Loucy (cell line): ENCODE data around the gene L3HYPDH.

Experiments used
- EZH2phosphoT487 ChIP-seq: fragments of 200-600 bp; IDR thresholded peaks from 2 replicates; pipeline ENCODE4 v1.6.1; 2018; ENCODE audit warnings: antibody characterized with exemption, mild to moderate bottlenecking, moderate library complexity, borderline replicate concordance
- TF ChIP-seq, protein P1 (sequence below): fragments of 200-600 bp; sonication (generic); conservative IDR thresholded peaks from 2 replicates; pipeline ENCODE4 v1.5.1; 2014; ENCODE audit warnings: mild to moderate bottlenecking, antibody characterized with exemption, low read length

DNA sequence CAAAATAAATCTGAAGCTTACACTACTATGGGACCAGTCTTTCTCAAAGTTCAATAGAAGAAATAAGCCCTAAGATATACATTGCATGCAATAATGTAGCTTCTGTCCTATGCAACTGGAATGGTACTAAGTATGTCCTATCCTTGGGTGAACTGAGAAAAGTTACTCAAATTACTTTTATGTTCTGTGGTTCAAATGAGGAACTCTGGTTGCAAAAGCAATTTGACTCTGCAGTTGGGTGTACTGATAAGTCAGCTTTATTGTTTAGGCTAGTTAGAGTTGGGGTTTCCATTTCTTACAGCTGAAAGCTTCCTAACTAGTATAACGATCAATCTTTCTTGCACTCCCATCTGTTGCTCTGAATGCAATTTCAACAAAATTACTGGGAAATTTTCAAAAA, 48.2 kb downstream of the L3HYPDH start:
- no peak for TF ChIP-seq EZH2phosphoT487
- TF ChIP-seq, protein P1, sequence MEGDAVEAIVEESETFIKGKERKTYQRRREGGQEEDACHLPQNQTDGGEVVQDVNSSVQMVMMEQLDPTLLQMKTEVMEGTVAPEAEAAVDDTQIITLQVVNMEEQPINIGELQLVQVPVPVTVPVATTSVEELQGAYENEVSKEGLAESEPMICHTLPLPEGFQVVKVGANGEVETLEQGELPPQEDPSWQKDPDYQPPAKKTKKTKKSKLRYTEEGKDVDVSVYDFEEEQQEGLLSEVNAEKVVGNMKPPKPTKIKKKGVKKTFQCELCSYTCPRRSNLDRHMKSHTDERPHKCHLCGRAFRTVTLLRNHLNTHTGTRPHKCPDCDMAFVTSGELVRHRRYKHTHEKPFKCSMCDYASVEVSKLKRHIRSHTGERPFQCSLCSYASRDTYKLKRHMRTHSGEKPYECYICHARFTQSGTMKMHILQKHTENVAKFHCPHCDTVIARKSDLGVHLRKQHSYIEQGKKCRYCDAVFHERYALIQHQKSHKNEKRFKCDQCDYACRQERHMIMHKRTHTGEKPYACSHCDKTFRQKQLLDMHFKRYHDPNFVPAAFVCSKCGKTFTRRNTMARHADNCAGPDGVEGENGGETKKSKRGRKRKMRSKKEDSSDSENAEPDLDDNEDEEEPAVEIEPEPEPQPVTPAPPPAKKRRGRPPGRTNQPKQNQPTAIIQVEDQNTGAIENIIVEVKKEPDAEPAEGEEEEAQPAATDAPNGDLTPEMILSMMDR, result no peak
